ENCODE measurements around the gene IGSF21. TPM values are rescaled to one million over a fixed set of nuclear protein-coding genes. Genes with fewer than 3 reads are reported as not detected.

The IGSF21 gene
- total RNA-seq, 1 experiment from 2014 or later, result 5.2 TPM

GRCh38 chr1:18341291-18342069 is 233.9 kb downstream of the IGSF21 start:
- Histone ChIP-seq H3K23ac (ENCODE audit: insufficient read length, low read depth, low read length) (no peak overlapping the region), H2BK15ac (ENCODE audit: low read depth, low read length) (no peak overlapping the region), H3T11ph (ENCODE audit: low read length) (no peak overlapping the region), H2BK120ac (ENCODE audit: low read depth, low read length, poor library complexity, severe bottlenecking) (no peak overlapping the region), H4K8ac (replicated peaks; ENCODE audit: insufficient read length, low read depth, low read length) (no peak overlapping the region), H3K4ac (ENCODE audit: low read depth, low read length) (no peak overlapping the region), H2AFZ (ENCODE audit: low read length) (no peak overlapping the region), H3K4me1 (ENCODE audit: insufficient read depth, low read length) (no peaks in the 10 kb centered on the region), H2AK5ac (ENCODE audit: insufficient read length, low read length) (no peak overlapping the region), H3K14ac (ENCODE audit: insufficient read depth, low read length) (no peak overlapping the region), H3K27me3 (ENCODE audit: insufficient read depth, low read length) (0 out of 2 replicates have a peak, but pooled peaks cover 2% of the 10 kb centered on the region), H4K20me1 (ENCODE audit: control insufficient read depth, insufficient read depth, insufficient read length) (no peaks in the 10 kb centered on the region), H2BK5ac (ENCODE audit: insufficient read length, low read length) (no peak overlapping the region), H3K23me2 (ENCODE audit: insufficient read length, low read depth, low read length, poor library complexity, severe bottlenecking) (no peaks in the 10 kb centered on the region), H3K9ac (ENCODE audit: extremely low read depth, insufficient read length, low read length) (no peak overlapping the region), H3K79me2 (ENCODE audit: insufficient read depth, low read length) (no peaks in the 10 kb centered on the region), H3K18ac (ENCODE audit: insufficient read length, low read depth, low read length) (no peak overlapping the region), H4K91ac (ENCODE audit: insufficient read length, low read depth, low read length) (no peak overlapping the region), H3K9me3 (ENCODE audit: control insufficient read depth, low read depth, low read length) (no peaks in the 10 kb centered on the region), H3K56ac (ENCODE audit: insufficient read length, low read depth, low read length) (no peak overlapping the region), H2BK20ac (ENCODE audit: low read depth, low read length, poor library complexity, severe bottlenecking) (no peak overlapping the region), H3K4me2 (ENCODE audit: insufficient read depth, insufficient read length, low read length) (no peak overlapping the region), H2BK12ac (ENCODE audit: insufficient read length, low read depth, low read length) (no peak overlapping the region), H3K27ac (ENCODE audit: insufficient read length, low read depth, low read length) (no peak overlapping the region), H4K5ac (ENCODE audit: insufficient read length, low read depth, low read length) (no peak overlapping the region), H3K79me1 (ENCODE audit: insufficient read depth, low read depth, low read length, poor library complexity, severe bottlenecking) (no peaks in the 10 kb centered on the region)
- DNase-seq, result no peak
- H3K4me3 Mint-ChIP-seq, result no peak overlapping the region
- no peak for TF ChIP-seq CTCF (conservative IDR thresholded peaks at IDR 0.05)
- H3K27ac Mint-ChIP-seq, result no peak overlapping the region
- WGBS (ENCODE audit: extremely low coverage, insufficient read length, low lambda C conversion rate), result no CpG with 5 or more reads among the region's 5 CpGs
- H3K36me3 Mint-ChIP-seq (ENCODE audit: insufficient read depth in 1 of 3, low read depth in 3 of 3), result no peaks in the 10 kb centered on the region
- no peaks in the 10 kb centered on the region; a peak in 1 of 5 replicates for H3K9me3 Mint-ChIP-seq
- H3K4me1 Mint-ChIP-seq, result peaks cover 0 to 4% of the 10 kb centered on the region in 2 experiments; a peak in 3 of 4 replicates
- H3K27me3 Mint-ChIP-seq (ENCODE audit: low read depth), result peaks cover 4% of the 10 kb centered on the region; the same call in 1 of the 2 replicates

All from H9 (cell line).